C4-2B (cell line): Measurements from ENCODE around the gene TNFAIP8L3.

ENCODE experiments used
- CTCF ChIP-seq: fragments of 450-650 bp; conservative IDR thresholded peaks from 2 replicates; pipeline ENCODE4 v1.5.1; 2017; ENCODE audit warnings: mild to moderate bottlenecking
- ZFX ChIP-seq: fragments of 450-650 bp; IDR thresholded peaks from 2 replicates; pipeline ENCODE4 v1.6.1; 2017

DNA sequence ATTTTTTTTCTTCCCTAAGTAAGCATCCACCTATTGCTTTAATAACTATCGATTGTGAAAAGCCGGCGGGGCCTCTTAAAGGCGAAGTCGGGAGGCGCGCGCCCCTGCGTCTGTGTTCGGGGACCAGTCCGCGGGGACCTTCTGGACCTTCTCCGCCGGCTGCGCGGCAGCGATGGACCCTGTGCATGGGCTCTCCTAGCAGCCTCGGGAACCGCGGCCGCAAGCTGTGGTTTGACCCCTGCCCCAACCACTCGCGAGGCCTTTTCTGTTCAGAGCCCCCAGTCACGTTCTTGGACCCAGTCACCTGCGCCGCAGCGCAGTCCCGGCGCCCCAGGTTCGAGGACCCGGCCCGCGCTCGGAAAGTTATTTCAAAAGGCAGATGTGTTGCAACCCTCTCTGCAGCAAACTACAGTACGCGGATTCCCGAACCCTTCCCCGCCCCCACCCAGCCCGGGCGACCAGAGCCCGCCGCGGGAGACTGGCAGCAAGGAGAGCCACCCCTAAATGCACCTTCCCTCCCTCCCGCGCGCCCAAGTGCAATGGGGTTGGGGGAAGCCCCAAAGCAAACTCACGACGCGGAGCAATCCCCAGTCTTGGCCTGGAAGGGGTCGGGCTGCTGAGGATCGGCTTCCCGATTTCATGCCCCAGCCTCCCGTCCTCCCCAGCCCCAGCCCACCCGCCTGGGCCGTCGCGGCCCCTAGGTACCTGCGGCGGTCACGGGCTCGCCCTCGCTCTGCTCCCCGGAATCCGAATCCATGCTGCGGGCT is 684 bp downstream of the TNFAIP8L3 start:
- TF ChIP-seq CTCF (no peak), ZFX (no peak)
